ENCODE measurements around the gene SLC44A1. TPM values are rescaled to one million over a fixed set of nuclear protein-coding genes. Genes with fewer than 3 reads are reported as not detected.

SLC44A1 gene
- total and polyA plus RNA-seq, 2 of the 13 experiments (the other 11 are each of a cell fraction or from before 2014, with no cell fraction given): 21.4 to 40.8 TPM

GRCh38 chr9:105244003-105244733 is at the start of gene SLC44A1 (continued):
- TF ChIP-seq HOXA7 (CRISPR knock-in tag; IDR thresholded peaks at IDR 0.05) (no peak), TMF1 (CRISPR knock-in tag; IDR thresholded peaks at IDR 0.05; ENCODE audit: low read depth) (peak; percentile 76; the same call in 1 of the 2 replicates), ZNF747 (CRISPR knock-in tag; IDR thresholded peaks at IDR 0.05; ENCODE audit: borderline replicate concordance) (peak; percentile 98), CBX5 (CRISPR knock-in tag; IDR thresholded peaks at IDR 0.05; ENCODE audit: borderline replicate concordance) (peak; percentile 98), DNMT1 (CRISPR knock-in tag; IDR thresholded peaks at IDR 0.05) (peak; percentile 98), MYC (CRISPR knock-in tag; IDR thresholded peaks at IDR 0.05; ENCODE audit: borderline replicate concordance) (peak; percentile 97), PAWR (CRISPR knock-in tag; IDR thresholded peaks at IDR 0.05; ENCODE audit: borderline replicate concordance) (peak; percentile 82; the same call in 1 of the 2 replicates), SNAPC2 (CRISPR knock-in tag; IDR thresholded peaks at IDR 0.05) (peak; percentile 77; the same call in 1 of the 2 replicates), CREM (IDR thresholded peaks at IDR 0.05) (0 out of 2 replicates have a peak, but pooled peaks have one; percentile 29), CREM (CRISPR knock-in tag; IDR thresholded peaks at IDR 0.05) (no peak), HMGXB4 (CRISPR knock-in tag; IDR thresholded peaks at IDR 0.05; ENCODE audit: borderline replicate concordance in 1 of 2, low read depth in 1 of 2) (peak; percentile 76 to 95; a peak in 3 of 4 replicates), TFDP1 (CRISPR knock-in tag; IDR thresholded peaks at IDR 0.05; ENCODE audit: borderline replicate concordance) (peak; percentile 93), MTF2 (CRISPR knock-in tag; IDR thresholded peaks at IDR 0.05; ENCODE audit: borderline replicate concordance) (0 out of 2 replicates have a peak, but pooled peaks have one; percentile 2), POLR2AphosphoS2 (IDR thresholded peaks at IDR 0.05; ENCODE audit: low read depth, low read length) (no peak), LCORL (IDR thresholded peaks at IDR 0.05) (0 out of 2 replicates have a peak, but pooled peaks have one; percentile 39), LCORL (CRISPR knock-in tag; IDR thresholded peaks at IDR 0.05) (peak; percentile 88), ZNF235 (CRISPR knock-in tag; IDR thresholded peaks at IDR 0.05; ENCODE audit: borderline replicate concordance) (no peak), ZBTB37 (CRISPR knock-in tag; IDR thresholded peaks at IDR 0.05) (no peak), IRF2 (CRISPR knock-in tag; IDR thresholded peaks at IDR 0.05) (peak; percentile 98), YY1 (IDR thresholded peaks at IDR 0.05; ENCODE audit: insufficient read depth, insufficient replicate concordance, low read depth, low read length) (peak; percentile 91), ZNF781 (CRISPR knock-in tag; IDR thresholded peaks at IDR 0.05; ENCODE audit: borderline replicate concordance, not compliant biosample characterization) (peak; percentile 66), ZFP82 (CRISPR knock-in tag; IDR thresholded peaks at IDR 0.05; ENCODE audit: borderline replicate concordance) (peak; percentile 95), MLLT10 (CRISPR knock-in tag; IDR thresholded peaks at IDR 0.05) (no peak), ZNF564 (CRISPR knock-in tag; IDR thresholded peaks at IDR 0.05) (peak; percentile 97), ZNF30 (CRISPR knock-in tag; IDR thresholded peaks at IDR 0.05) (no peak), EP300 (IDR thresholded peaks at IDR 0.05; ENCODE audit: low read depth in 2 of 2, low read length in 2 of 2) (peak; percentile 64 to 81; a peak in 3 of 4 replicates), EP300 (CRISPR knock-in tag; IDR thresholded peaks at IDR 0.05; ENCODE audit: borderline replicate concordance) (peak; percentile 76)
